ENCODE data around the gene BTBD7. TPM values are rescaled to one million over a fixed set of nuclear protein-coding genes. Genes with fewer than 3 reads are reported as not detected.

BTBD7 gene
- total and polyA plus RNA-seq, 5 donors = 8.5 to 32.2 (median 28.2) TPM

- no peak for ATAC-seq
- H3K27ac ChIP-seq (ENCODE audit: low read length) = no peak overlapping the region
- no peaks in the 10 kb centered on the region for H3K27me3 ChIP-seq (ENCODE audit: control insufficient read depth, insufficient read depth)
- H3K9me3 ChIP-seq (ENCODE audit: control insufficient read depth, low read length) = no peaks in the 10 kb centered on the region
- H3K4me3 ChIP-seq (ENCODE audit: low read length) = no peak overlapping the region
- H3K4me1 ChIP-seq (ENCODE audit: control insufficient read depth, insufficient read depth, low read length) = peaks cover 11% of the 10 kb centered on the region
- intact Hi-C loops (cut with DNase I) = no loop called here
- WGBS = 87% methylated on average over 3 of the region's 3 CpGs
- no peak for DNase-seq
Observed at GRCh38 chr14:93299416-93299815, 33.4 kb downstream of the BTBD7 start.

GRCh38 chr14:93295541-93296220, 37.2 kb downstream of the BTBD7 start:
- WGBS = 86% methylated on average over 6 of the region's 6 CpGs

GRCh38 chr14:93286212-93286890, 46.5 kb downstream of the BTBD7 start:
- H3K4me1 ChIP-seq (ENCODE audit: control insufficient read depth, insufficient read depth, low read length) = peaks cover 6% of the 10 kb centered on the region
- DNase-seq = no peak
- no peak overlapping the region for H3K4me3 ChIP-seq (ENCODE audit: low read length)
- H3K9me3 ChIP-seq (ENCODE audit: control insufficient read depth, low read length) = no peaks in the 10 kb centered on the region
- 89% methylated on average over 4 of the region's 4 CpGs for WGBS
- intact Hi-C loops (cut with DNase I) = no loop called here
- ATAC-seq = no peak
- H3K27me3 ChIP-seq (ENCODE audit: control insufficient read depth, insufficient read depth) = no peaks in the 10 kb centered on the region
- no peak overlapping the region for H3K27ac ChIP-seq (ENCODE audit: low read length)

More at GRCh38 chr14:93295541-93296220, 37.2 kb downstream of the BTBD7 start:
- H3K27me3 ChIP-seq (ENCODE audit: control insufficient read depth, insufficient read depth) = no peaks in the 10 kb centered on the region
- no peak overlapping the region for H3K4me3 ChIP-seq (ENCODE audit: low read length)
- peaks cover 3% of the 10 kb centered on the region for H3K4me1 ChIP-seq (ENCODE audit: control insufficient read depth, insufficient read depth, low read length)
- no peak for DNase-seq
- no peak overlapping the region for H3K27ac ChIP-seq (ENCODE audit: low read length)
- ATAC-seq = no peak
- no peaks in the 10 kb centered on the region for H3K9me3 ChIP-seq (ENCODE audit: control insufficient read depth, low read length)
- intact Hi-C loops (cut with DNase I) = no loop called here

GRCh38 chr14:93285044-93285443, 47.8 kb downstream of the BTBD7 start:
- no peak overlapping the region for H3K4me3 ChIP-seq (ENCODE audit: low read length)
- intact Hi-C loops (cut with DNase I) = no loop called here
- no peak overlapping the region for H3K27ac ChIP-seq (ENCODE audit: low read length)
- H3K4me1 ChIP-seq (ENCODE audit: control insufficient read depth, insufficient read depth, low read length) = peaks cover 6% of the 10 kb centered on the region
- WGBS = 48% methylated on average over 2 of the region's 2 CpGs
- no peaks in the 10 kb centered on the region for H3K27me3 ChIP-seq (ENCODE audit: control insufficient read depth, insufficient read depth)
- no peaks in the 10 kb centered on the region for H3K9me3 ChIP-seq (ENCODE audit: control insufficient read depth, low read length)
- DNase-seq (no peak), ATAC-seq (no peak)

GRCh38 chr14:93281937-93282336, 50.9 kb downstream of the BTBD7 start:
- intact Hi-C loops (cut with DNase I) = no loop called here
- Histone ChIP-seq H3K4me3 (ENCODE audit: low read length) (no peak overlapping the region), H3K27me3 (ENCODE audit: control insufficient read depth, insufficient read depth) (no peaks in the 10 kb centered on the region), H3K9me3 (ENCODE audit: control insufficient read depth, low read length) (no peaks in the 10 kb centered on the region), H3K4me1 (ENCODE audit: control insufficient read depth, insufficient read depth, low read length) (peaks cover 6% of the 10 kb centered on the region), H3K27ac (ENCODE audit: low read length) (no peak overlapping the region)
- no peak for DNase-seq
- ATAC-seq = no peak
- 90% methylated on average over 1 of the region's 1 CpG for WGBS

GRCh38 chr14:93280743-93281142, 52.1 kb downstream of the BTBD7 start:
- H3K9me3 ChIP-seq (ENCODE audit: control insufficient read depth, low read length) = no peaks in the 10 kb centered on the region
- 96% methylated on average over 5 of the region's 5 CpGs for WGBS
- DNase-seq (no peak), ATAC-seq (no peak)
- H3K27me3 ChIP-seq (ENCODE audit: control insufficient read depth, insufficient read depth) = no peaks in the 10 kb centered on the region
- no peak overlapping the region for H3K27ac ChIP-seq (ENCODE audit: low read length)
- intact Hi-C loops (cut with DNase I) = no loop called here
- no peak overlapping the region for H3K4me3 ChIP-seq (ENCODE audit: low read length)
- H3K4me1 ChIP-seq (ENCODE audit: control insufficient read depth, insufficient read depth, low read length) = peaks cover under 1% of the 10 kb centered on the region

- H3K4me1 ChIP-seq (ENCODE audit: control insufficient read depth, insufficient read depth, low read length) = peaks cover 2% of the 10 kb centered on the region
- no peak for DNase-seq
- intact Hi-C loops (cut with DNase I) = no loop called here
- H3K9me3 ChIP-seq (ENCODE audit: control insufficient read depth, low read length) = no peaks in the 10 kb centered on the region
- no peaks in the 10 kb centered on the region for H3K27me3 ChIP-seq (ENCODE audit: control insufficient read depth, insufficient read depth)
- WGBS = 97% methylated on average over 3 of the region's 3 CpGs
- H3K4me3 ChIP-seq (ENCODE audit: low read length) = no peak overlapping the region
- ATAC-seq = no peak
- no peak overlapping the region for H3K27ac ChIP-seq (ENCODE audit: low read length)
Observed at GRCh38 chr14:93276031-93276716, 56.7 kb downstream of the BTBD7 start.

GRCh38 chr14:93274055-93274806, 58.6 kb downstream of the BTBD7 start:
- intact Hi-C loops (cut with DNase I) = no loop called here
- 90% methylated on average over 3 of the region's 3 CpGs for WGBS
- peaks cover 5% of the 10 kb centered on the region for H3K4me1 ChIP-seq (ENCODE audit: control insufficient read depth, insufficient read depth, low read length)
- DNase-seq (no peak), ATAC-seq (no peak)
- no peaks in the 10 kb centered on the region for H3K27me3 ChIP-seq (ENCODE audit: control insufficient read depth, insufficient read depth)
- H3K27ac ChIP-seq (ENCODE audit: low read length) = no peak overlapping the region
- H3K9me3 ChIP-seq (ENCODE audit: control insufficient read depth, low read length) = no peaks in the 10 kb centered on the region
- no peak overlapping the region for H3K4me3 ChIP-seq (ENCODE audit: low read length)

GRCh38 chr14:93271111-93271510, 61.7 kb downstream of the BTBD7 start:
- Histone ChIP-seq H3K27me3 (ENCODE audit: control insufficient read depth, insufficient read depth) (no peaks in the 10 kb centered on the region), H3K27ac (ENCODE audit: low read length) (no peak overlapping the region), H3K4me1 (ENCODE audit: control insufficient read depth, insufficient read depth, low read length) (peaks cover 8% of the 10 kb centered on the region), H3K4me3 (ENCODE audit: low read length) (no peak overlapping the region), H3K9me3 (ENCODE audit: control insufficient read depth, low read length) (no peaks in the 10 kb centered on the region)
- ATAC-seq (no peak), DNase-seq (no peak)
- 42% methylated on average over 6 of the region's 6 CpGs for WGBS
- intact Hi-C loops (cut with DNase I) = no loop called here

GRCh38 chr14:93269341-93270068, 63.3 kb downstream of the BTBD7 start:
- Histone ChIP-seq H3K4me3 (ENCODE audit: low read length) (no peak overlapping the region), H3K9me3 (ENCODE audit: control insufficient read depth, low read length) (no peaks in the 10 kb centered on the region), H3K4me1 (ENCODE audit: control insufficient read depth, insufficient read depth, low read length) (peaks cover 8% of the 10 kb centered on the region), H3K27ac (ENCODE audit: low read length) (no peak overlapping the region), H3K27me3 (ENCODE audit: control insufficient read depth, insufficient read depth) (no peaks in the 10 kb centered on the region)
- ATAC-seq (no peak), DNase-seq (no peak)
- 85% methylated on average over 10 of the region's 10 CpGs for WGBS
- intact Hi-C loops (cut with DNase I) = no loop called here
